IMR-90 (cell line): ENCODE results near the gene OAS3. TPM values are rescaled to one million over a fixed set of nuclear protein-coding genes. Genes with fewer than 3 reads are reported as not detected.

Experiments
- ATAC-seq: fragments of 200-7000 bp; cut with Tn5 transposase; 2 replicates; pipeline ENCODE4 v1.9.1; 2020; ENCODE audit warnings: low read depth, mild to moderate bottlenecking, moderate library complexity
- BruUV-seq: library from RNA; stranded (reverse); fragments of 400-500 nt; replicated peaks from 2 replicates; lab custom pipeline; 2021; lab: Mats Ljungman, UMichigan
- CTCF ChIA-PET: fragments of 300-600 bp; formaldehyde crosslinking; extraction: SDS; loops from one replicate; lab custom pipeline; 2021; ENCODE audit warnings: antibody characterized with exemption; lab: Yijun Ruan, JAX
- POLR2A ChIA-PET: fragments of 300-600 bp; sonication (Branson Sonifier 250); formaldehyde crosslinking; loops from one replicate; lab custom pipeline; 2022; ENCODE audit warnings: antibody characterized with exemption; ENCODE audit not compliant: unreplicated experiment; lab: Charles Lee
- DNase-seq: peaks from one replicate; pipeline ENCODE4 v3.0.0; 2013
- H2AFZ ChIP-seq: replicated peaks from 2 replicates; pipeline ENCODE3; 2013; ENCODE audit warnings: low read length, mild to moderate bottlenecking; ENCODE audit not compliant: poor library complexity
- H2AK5ac ChIP-seq: 2 replicates; pipeline ENCODE4 v1.6.1; 2013; ENCODE audit warnings: low read depth, low read length, inconsistent platforms
- H2AK9ac ChIP-seq: replicated peaks from 2 replicates; pipeline ENCODE3; 2013; ENCODE audit warnings: mild to moderate bottlenecking, low read depth, low read length, moderate library complexity; ENCODE audit not compliant: poor library complexity
- H2BK120ac ChIP-seq: 2 replicates; pipeline ENCODE4 v1.6.1; 2013; ENCODE audit warnings: low read depth, low read length, inconsistent platforms
- H2BK15ac ChIP-seq: 3 replicates; pipeline ENCODE4 v1.6.1; 2013; ENCODE audit warnings: low read depth, low read length, inconsistent platforms
- H2BK20ac ChIP-seq: 2 replicates; pipeline ENCODE4 v1.6.1; 2013; ENCODE audit warnings: low read depth, mild to moderate bottlenecking, inconsistent platforms, low read length, moderate library complexity
- H2BK5ac ChIP-seq: 2 replicates; pipeline ENCODE4 v1.6.1; 2013; ENCODE audit warnings: mild to moderate bottlenecking, low read depth, low read length, inconsistent platforms; ENCODE audit not compliant: poor library complexity, severe bottlenecking
- H3K14ac ChIP-seq: replicated peaks from 2 replicates; pipeline ENCODE4 v1.6.1; 2013; ENCODE audit warnings: low read depth, low read length, inconsistent platforms
- H3K18ac ChIP-seq: 2 replicates; pipeline ENCODE4 v1.6.1; 2013; ENCODE audit warnings: low read depth, low read length, control low read depth
- H3K23ac ChIP-seq: 2 replicates; pipeline ENCODE4 v1.6.1; 2013; ENCODE audit warnings: low read depth, low read length, inconsistent platforms
- H3K27ac ChIP-seq: 2 replicates; pipeline ENCODE4 v1.5.1; 2013; ENCODE audit warnings: mild to moderate bottlenecking, control low read depth, low read length; ENCODE audit not compliant: insufficient read depth
- H3K27me3 ChIP-seq: 2 replicates; pipeline ENCODE4 v1.6.1; 2013; ENCODE audit warnings: low read length; ENCODE audit not compliant: control insufficient read depth, insufficient read depth
- H3K36me3 ChIP-seq: 2 replicates; pipeline ENCODE4 v1.6.1; 2013; ENCODE audit warnings: low read length, mixed read lengths; ENCODE audit not compliant: control insufficient read depth, insufficient read depth
- H3K4ac ChIP-seq: 2 replicates; pipeline ENCODE4 v1.6.1; 2013; ENCODE audit warnings: low read depth, low read length, inconsistent platforms
- H3K4me1 ChIP-seq: 2 replicates; pipeline ENCODE4 v1.6.1; 2013; ENCODE audit warnings: low read length, mixed read lengths; ENCODE audit not compliant: control insufficient read depth, insufficient read depth
- H3K4me2 ChIP-seq: 2 replicates; pipeline ENCODE4 v1.6.1; 2013; ENCODE audit warnings: low read depth, mild to moderate bottlenecking, control low read depth, low read length, moderate library complexity
- H3K4me3 ChIP-seq: 2 replicates; pipeline ENCODE4 v1.5.1; 2013; ENCODE audit warnings: low read depth, mild to moderate bottlenecking, control low read depth, low read length, moderate library complexity; ENCODE audit not compliant: insufficient read depth
- H3K56ac ChIP-seq: 2 replicates; pipeline ENCODE4 v1.6.1; 2013; ENCODE audit warnings: low read length, inconsistent platforms; ENCODE audit not compliant: insufficient read depth; ENCODE audit errors: extremely low read depth
- H3K79me1 ChIP-seq, 2 experiments: 2 replicates each; pipeline ENCODE4 v1.6.1; 2013; ENCODE audit warnings: low read length in 2 of 2, inconsistent platforms in 1 of 2, low read depth in 1 of 2
- H3K9ac ChIP-seq: 2 replicates; pipeline ENCODE4 v1.6.1; 2013; ENCODE audit warnings: low read depth, low read length, control low read depth
- H3K9me1 ChIP-seq: 2 replicates; pipeline ENCODE4 v1.6.1; 2013; ENCODE audit warnings: low read length, inconsistent platforms; ENCODE audit not compliant: insufficient read depth
- H3K9me3 ChIP-seq: 2 replicates; pipeline ENCODE4 v1.6.1; 2013; ENCODE audit warnings: low read length; ENCODE audit not compliant: control insufficient read depth, insufficient read depth
- H4K20me1 ChIP-seq: 2 replicates; pipeline ENCODE4 v1.6.1; 2013; ENCODE audit warnings: low read length, inconsistent platforms; ENCODE audit not compliant: insufficient read depth
- H4K5ac ChIP-seq: 2 replicates; pipeline ENCODE4 v1.6.1; 2013; ENCODE audit warnings: mild to moderate bottlenecking, low read depth, low read length, control low read depth
- H4K8ac ChIP-seq, 2 experiments: 2 replicates each; pipeline ENCODE4 v1.6.1; 2013; ENCODE audit warnings: low read depth in 2 of 2, low read length in 2 of 2, control low read depth in 1 of 2, inconsistent platforms in 1 of 2
- H4K91ac ChIP-seq: 2 replicates; pipeline ENCODE4 v1.6.1; 2013; ENCODE audit warnings: low read depth, low read length, inconsistent platforms; ENCODE audit not compliant: insufficient read depth
- BHLHE40 ChIP-seq: fragments of 150-350 bp; IDR thresholded peaks from 2 replicates; pipeline ENCODE4 v1.6.1; 2016; ENCODE audit warnings: mild to moderate bottlenecking, low read depth, low read length
- CEBPB ChIP-seq: IDR thresholded peaks from 2 replicates; pipeline ENCODE4 v1.6.1; 2012; ENCODE audit warnings: low read depth, low read length, improper control_type of control experiment
- CHD1 ChIP-seq: IDR thresholded peaks from 2 replicates; pipeline ENCODE4 v1.6.1; 2012; ENCODE audit warnings: low read depth, low read length, improper control_type of control experiment
- CTCF ChIP-seq: conservative IDR thresholded peaks from 2 replicates; pipeline ENCODE4 v1.5.1; 2012; ENCODE audit warnings: mild to moderate bottlenecking, low read depth, low read length, improper control_type of control experiment
- ELK1 ChIP-seq: fragments of 150-350 bp; IDR thresholded peaks from 2 replicates; pipeline ENCODE4 v1.6.1; 2016; ENCODE audit warnings: low read depth, mild to moderate bottlenecking, low read length, moderate library complexity, borderline replicate concordance
- FOS ChIP-seq: fragments of 150-350 bp; IDR thresholded peaks from 2 replicates; pipeline ENCODE4 v1.6.1; 2016; ENCODE audit warnings: low read depth, low read length
- MAFK ChIP-seq: IDR thresholded peaks from 2 replicates; pipeline ENCODE4 v1.6.1; 2012; ENCODE audit warnings: low read depth, low read length, improper control_type of control experiment
- MAZ ChIP-seq: IDR thresholded peaks from 2 replicates; pipeline ENCODE4 v1.6.1; 2012; ENCODE audit warnings: low read depth, mild to moderate bottlenecking, low read length, improper control_type of control experiment, moderate library complexity, borderline replicate concordance
- MXI1 ChIP-seq: IDR thresholded peaks from 2 replicates; pipeline ENCODE4 v1.6.1; 2012; ENCODE audit warnings: low read depth, mild to moderate bottlenecking, low read length, moderate library complexity, borderline replicate concordance
- NFE2L2 ChIP-seq: fragments of 150-350 bp; IDR thresholded peaks from 2 replicates; pipeline ENCODE4 v1.6.1; 2016; ENCODE audit warnings: low read depth, mild to moderate bottlenecking, low read length
- POLR2A ChIP-seq: IDR thresholded peaks from 2 replicates; pipeline ENCODE4 v1.6.1; 2012; ENCODE audit warnings: mild to moderate bottlenecking, low read depth, low read length
- RAD21 ChIP-seq: IDR thresholded peaks from 2 replicates; pipeline ENCODE4 v1.6.1; 2012; ENCODE audit warnings: low read length, improper control_type of control experiment
- RCOR1 ChIP-seq: IDR thresholded peaks from 2 replicates; pipeline ENCODE4 v1.6.1; 2012; ENCODE audit warnings: mild to moderate bottlenecking, low read length, improper control_type of control experiment; ENCODE audit not compliant: insufficient replicate concordance
- RFX5 ChIP-seq: IDR thresholded peaks from 2 replicates; pipeline ENCODE4 v1.8.0; 2012; ENCODE audit warnings: low read depth, mild to moderate bottlenecking, low read length, moderate library complexity
- SMC3 ChIP-seq: fragments of 150-350 bp; IDR thresholded peaks from 2 replicates; pipeline ENCODE4 v1.6.1; 2016; ENCODE audit warnings: low read depth, mild to moderate bottlenecking, antibody characterized with exemption, low read length, moderate library complexity
- WGBS, 2 experiments: methylation state at CpG; one replicate each; pipeline versions ENCODE4 v1.1.5 to v1.1.7; 2013; ENCODE audit warnings: missing lambda C conversion rate in 2 of 2; ENCODE audit not compliant: insufficient read length in 1 of 2; ENCODE audit errors: extremely low coverage in 2 of 2; 5-methylcytosine and 5-hydroxymethylcytosine counted together
- dilution Hi-C: fragments of 300-500 bp; cut with HindIII; formaldehyde crosslinking; loops from one replicate; pipeline ENCODE4 v1.14.3; 2018; ENCODE audit warnings: low sequenced_read_pairs; ENCODE audit not compliant: unreplicated experiment
- in situ Hi-C: fragments of 300-500 bp; cut with MboI; formaldehyde crosslinking; loops from 3 replicates; pipeline ENCODE4 v1.14.3; 2019; ENCODE audit warnings: low sequenced_read_pairs, inconsistent platforms, mixed read lengths
- intact Hi-C: fragments of 100-400 bp; cut with micrococcal nuclease; formaldehyde crosslinking; loops from 2 replicates; pipeline ENCODE4 v1.10.0; 2022
- polyA plus RNA-seq, 3 experiments: library from polyadenylated mRNA; depleted of rRNA; stranded (reverse); fragments of >200 nt; gene quantifications; 2 replicates each; pipeline ENCODE4 v1.2.3, GENCODE V29; 2012; ENCODE audit warnings: low replicate concordance in 1 of 3
- total RNA-seq: library from RNA; depleted of rRNA; stranded (reverse); fragments of >200 nt; gene quantifications from 2 replicates; pipeline ENCODE4 v1.2.3, GENCODE V29; 2012
- TF ChIP-seq, protein P1 (sequence below): fragments of 150-350 bp; IDR thresholded peaks from 2 replicates; pipeline ENCODE4 v1.6.1; 2017; ENCODE audit warnings: mild to moderate bottlenecking, antibody characterized with exemption, low read length, low read depth

OAS3 gene
- total and polyA plus RNA-seq, 2 of the 4 experiments (the other 2 are of a cell fraction) = 4.1 to 7.8 TPM

GRCh38 chr12:113002155-113002554, 63.9 kb downstream of the OAS3 start:
- no peak overlapping the region for H2AK5ac ChIP-seq
- H4K5ac ChIP-seq = no peak overlapping the region
- no peaks in the 10 kb centered on the region; the same call in 1 of the 2 replicates for H3K27me3 ChIP-seq
- H2BK120ac ChIP-seq = no peak overlapping the region
- H3K14ac ChIP-seq = no peak overlapping the region
- H3K9ac ChIP-seq = no peak overlapping the region
- dilution Hi-C loops (no loop called here), intact Hi-C loops (no loop called here), in situ Hi-C loops (no loop called here)
- no peak overlapping the region for H3K56ac ChIP-seq
- H3K79me1 ChIP-seq = no peaks in the 10 kb centered on the region
- no peak overlapping the region for H2AK9ac ChIP-seq
- ChIA-PET POLR2A (no interaction called here), CTCF (interaction anchor here (1.5 kb wide), 1 partner anchor 14 kb away, joined by 3 read pairs; no protein-coding TSS in a partner anchor)
- H3K4me2 ChIP-seq = no peak overlapping the region
- no peaks in the 10 kb centered on the region for H4K20me1 ChIP-seq
- H2BK5ac ChIP-seq = no peak overlapping the region
- TF ChIP-seq ELK1 (no peak), MAFK (no peak), POLR2A (no peak), CHD1 (no peak), FOS (no peak), CTCF (no peak), RFX5 (no peak), RAD21 (no peak), MAZ (no peak), RCOR1 (no peak), SMC3 (no peak), BHLHE40 (no peak), NFE2L2 (no peak), MXI1 (no peak), CEBPB (no peak)
- TF ChIP-seq, protein P1, sequence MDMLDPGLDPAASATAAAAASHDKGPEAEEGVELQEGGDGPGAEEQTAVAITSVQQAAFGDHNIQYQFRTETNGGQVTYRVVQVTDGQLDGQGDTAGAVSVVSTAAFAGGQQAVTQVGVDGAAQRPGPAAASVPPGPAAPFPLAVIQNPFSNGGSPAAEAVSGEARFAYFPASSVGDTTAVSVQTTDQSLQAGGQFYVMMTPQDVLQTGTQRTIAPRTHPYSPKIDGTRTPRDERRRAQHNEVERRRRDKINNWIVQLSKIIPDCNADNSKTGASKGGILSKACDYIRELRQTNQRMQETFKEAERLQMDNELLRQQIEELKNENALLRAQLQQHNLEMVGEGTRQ = no peak
- DNase-seq = no peak
- H2BK20ac ChIP-seq = no peak overlapping the region
- BruUV-seq = no TSS peak
- no peak overlapping the region for H4K8ac ChIP-seq
- H2BK15ac ChIP-seq = no peak overlapping the region
- H2AFZ ChIP-seq = no peak overlapping the region
- no peak overlapping the region for H4K91ac ChIP-seq
- no peak overlapping the region for H3K18ac ChIP-seq
- ATAC-seq = no peak
- H3K4ac ChIP-seq = no peak overlapping the region
- peaks cover 3% of the 10 kb centered on the region; the same call in 1 of the 2 replicates for H3K9me1 ChIP-seq
- no CpG with 5 or more reads among the region's 4 CpGs for WGBS, 2 experiments
- H3K27ac ChIP-seq = no peak overlapping the region
- H3K4me3 ChIP-seq = no peak overlapping the region
- no peaks in the 10 kb centered on the region for H3K9me3 ChIP-seq
- H3K23ac ChIP-seq = no peak overlapping the region
- no peaks in the 10 kb centered on the region for H3K4me1 ChIP-seq
- H3K36me3 ChIP-seq = no peaks in the 10 kb centered on the region
